ENCODE data around the gene BAZ2A. TPM values are rescaled to one million over a fixed set of nuclear protein-coding genes. Genes with fewer than 3 reads are reported as not detected.

The BAZ2A gene
- total RNA-seq, 4 donors from 2014 or later, result 32.1 to 73.2 (median 54.6) TPM

DNA sequence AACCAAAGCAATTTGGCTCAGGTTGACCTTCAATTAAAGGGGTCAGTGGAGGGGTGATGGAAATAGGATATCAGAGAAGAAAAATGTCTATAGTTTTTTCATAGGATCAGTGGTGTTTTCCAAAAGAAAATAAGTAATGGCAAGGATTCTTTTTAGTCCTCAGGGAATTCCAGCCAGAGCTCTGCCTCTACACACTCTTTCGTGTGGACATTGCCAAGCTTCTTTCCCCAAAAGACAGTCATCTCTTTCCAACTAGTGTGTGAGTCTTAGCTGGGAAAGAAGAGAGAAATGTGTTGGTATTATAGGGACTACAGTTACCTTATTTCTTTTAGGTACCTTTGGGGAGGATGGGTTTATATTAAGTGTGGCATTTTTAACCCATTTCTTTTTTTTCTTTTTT is 62.0 kb downstream of the BAZ2A start:
- Histone ChIP-seq H3K4me1 (peaks cover 0 to 68% (median 20%) of the 10 kb centered on the region in 3 donors), H3K4me3 (no peak overlapping the region), H3K27ac (peak overlapping the region in 2 of 4 donors; percentile 78 to 83), H3K36me3 (peaks cover 0 to 56% of the 10 kb centered on the region in 2 donors), H3K27me3 (no peaks in the 10 kb centered on the region), H3K9me3 (no peaks in the 10 kb centered on the region)
- ATAC-seq, result no peak
- TF ChIP-seq POLR2A (IDR thresholded peaks at IDR 0.05) (no peak), EP300 (IDR thresholded peaks at IDR 0.05) (no peak), POLR2AphosphoS5 (IDR thresholded peaks at IDR 0.05) (no peak)
- TF ChIP-seq, protein P1, sequence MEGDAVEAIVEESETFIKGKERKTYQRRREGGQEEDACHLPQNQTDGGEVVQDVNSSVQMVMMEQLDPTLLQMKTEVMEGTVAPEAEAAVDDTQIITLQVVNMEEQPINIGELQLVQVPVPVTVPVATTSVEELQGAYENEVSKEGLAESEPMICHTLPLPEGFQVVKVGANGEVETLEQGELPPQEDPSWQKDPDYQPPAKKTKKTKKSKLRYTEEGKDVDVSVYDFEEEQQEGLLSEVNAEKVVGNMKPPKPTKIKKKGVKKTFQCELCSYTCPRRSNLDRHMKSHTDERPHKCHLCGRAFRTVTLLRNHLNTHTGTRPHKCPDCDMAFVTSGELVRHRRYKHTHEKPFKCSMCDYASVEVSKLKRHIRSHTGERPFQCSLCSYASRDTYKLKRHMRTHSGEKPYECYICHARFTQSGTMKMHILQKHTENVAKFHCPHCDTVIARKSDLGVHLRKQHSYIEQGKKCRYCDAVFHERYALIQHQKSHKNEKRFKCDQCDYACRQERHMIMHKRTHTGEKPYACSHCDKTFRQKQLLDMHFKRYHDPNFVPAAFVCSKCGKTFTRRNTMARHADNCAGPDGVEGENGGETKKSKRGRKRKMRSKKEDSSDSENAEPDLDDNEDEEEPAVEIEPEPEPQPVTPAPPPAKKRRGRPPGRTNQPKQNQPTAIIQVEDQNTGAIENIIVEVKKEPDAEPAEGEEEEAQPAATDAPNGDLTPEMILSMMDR (IDR thresholded peaks at IDR 0.05), result no peak
- 69 to 71% methylated on average over 1 of the region's 1 CpG for WGBS, 2 donors (ENCODE audit: low coverage in 1 of 2)

DNA sequence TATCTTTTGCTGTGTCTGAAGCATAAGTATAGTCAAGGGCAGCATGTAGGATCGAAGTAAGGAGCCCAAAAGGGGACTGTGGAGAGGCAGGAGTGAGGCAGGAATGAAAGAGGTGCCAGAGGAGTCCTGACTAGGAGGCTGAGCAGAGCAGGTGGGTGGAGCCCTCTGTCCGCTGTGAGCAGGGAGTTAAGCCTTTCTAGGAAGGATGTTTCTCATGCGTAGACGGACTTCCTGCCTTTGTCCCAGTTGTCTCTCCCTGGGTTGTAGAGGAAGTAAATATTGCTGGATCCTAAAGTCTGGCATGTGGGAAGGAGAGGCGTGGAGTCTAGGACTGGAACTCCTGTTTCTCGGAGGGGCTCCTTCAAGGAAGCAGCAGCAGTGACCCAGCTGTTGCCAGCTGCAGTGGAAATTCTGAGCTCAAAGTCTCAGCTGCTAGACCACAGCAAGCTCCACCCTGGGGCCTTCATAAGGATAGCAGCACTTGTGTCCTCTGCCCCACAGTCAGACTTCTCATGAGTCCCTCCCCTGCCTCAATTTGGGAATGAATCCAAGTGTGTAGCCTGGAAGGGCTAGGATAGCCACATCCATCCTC is 64.5 kb downstream of the BAZ2A start:
- 0% methylated on average over 3 to 4 of the region's 6 CpGs for WGBS, 2 donors (ENCODE audit: low coverage in 1 of 2)
- peak overlapping the region in 1 of 2 donors; percentile 6 for H3K4me3 ChIP-seq

DNA sequence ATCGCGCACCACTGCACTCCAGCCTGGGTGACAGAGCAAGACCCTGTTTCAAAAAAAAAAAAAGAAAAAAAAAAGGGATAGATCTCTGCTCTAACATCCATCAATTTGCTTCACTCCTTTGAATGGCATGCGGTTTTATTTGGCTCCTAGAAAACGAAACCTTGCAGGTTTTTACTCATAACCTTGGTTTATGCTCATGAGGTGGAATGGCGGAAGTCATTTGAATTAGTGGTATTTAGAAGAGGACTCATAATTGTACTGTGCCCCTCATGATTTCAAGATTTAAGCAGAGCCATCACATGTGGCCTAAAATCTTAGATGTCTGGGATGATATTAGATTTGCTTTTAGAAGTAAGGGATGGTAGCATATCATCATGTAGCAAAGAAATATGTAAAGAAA is 79.1 kb downstream of the BAZ2A start:
- Histone ChIP-seq H3K36me3 (peaks cover 0 to 9% of the 10 kb centered on the region in 2 donors), H3K27ac (no peak overlapping the region), H3K4me1 (peaks cover 0 to 18% (median 0%) of the 10 kb centered on the region in 3 donors), H3K9me3 (no peaks in the 10 kb centered on the region), H3K4me3 (no peak overlapping the region), H3K27me3 (no peaks in the 10 kb centered on the region)
- no peak for ATAC-seq
- whole genome bisulfite sequencing, 2 donors (ENCODE audit: low coverage in 1 of 2), result 84 to 89% methylated on average over 4 to 5 of the region's 5 CpGs
- no peak for TF ChIP-seq EP300 (IDR thresholded peaks at IDR 0.05)
- TF ChIP-seq, protein P1 (IDR thresholded peaks at IDR 0.05), result no peak
- no peak for TF ChIP-seq POLR2A (IDR thresholded peaks at IDR 0.05)
- no peak for TF ChIP-seq POLR2AphosphoS5 (IDR thresholded peaks at IDR 0.05)

More for the DNA sequence above, 64.5 kb downstream of the BAZ2A start:
- H3K27ac ChIP-seq, result peak overlapping the region; percentile 2 to 83 (median 80)
- H3K36me3 ChIP-seq, result peaks cover 0 to 50% of the 10 kb centered on the region in 2 donors
- ATAC-seq, result peak; percentile 92
- H3K9me3 ChIP-seq, result no peaks in the 10 kb centered on the region
- H3K4me1 ChIP-seq, result peaks cover 0 to 54% (median 15%) of the 10 kb centered on the region in 3 donors
- TF ChIP-seq, protein P1 (IDR thresholded peaks at IDR 0.05), result peak in 1 of 4 experiments; percentile 26
- TF ChIP-seq POLR2AphosphoS5 (IDR thresholded peaks at IDR 0.05), result peak; percentile 48
- TF ChIP-seq EP300 (IDR thresholded peaks at IDR 0.05), result no peak
- TF ChIP-seq POLR2A (IDR thresholded peaks at IDR 0.05), result no peak
- no peaks in the 10 kb centered on the region for H3K27me3 ChIP-seq

DNA sequence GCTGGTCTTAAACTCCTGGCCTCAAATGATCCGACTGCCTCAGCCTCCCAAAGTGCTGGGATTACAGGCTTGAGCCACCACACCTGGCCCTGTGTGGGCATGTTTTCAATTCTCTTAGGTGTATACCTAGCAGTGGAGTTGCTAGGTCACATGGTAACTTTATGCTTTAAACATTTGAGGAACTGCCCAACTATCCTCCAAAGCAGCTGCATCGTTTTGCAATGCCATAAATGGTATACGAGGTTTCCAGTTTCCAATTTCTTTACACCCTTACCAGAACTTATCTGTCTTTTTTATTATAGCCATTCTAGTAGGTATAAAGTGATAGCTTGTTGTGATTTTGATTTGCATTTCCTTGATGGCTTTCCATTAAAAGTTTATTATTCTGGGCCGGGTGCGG is 83.4 kb downstream of the BAZ2A start:
- H3K27ac ChIP-seq, result no peak overlapping the region
- H3K27me3 ChIP-seq, result no peaks in the 10 kb centered on the region
- H3K36me3 ChIP-seq, result no peaks in the 10 kb centered on the region
- 69 to 75% methylated on average over 2 to 3 of the region's 5 CpGs for WGBS, 2 donors (ENCODE audit: low coverage in 1 of 2)
- ATAC-seq, result no peak
- peaks cover 0 to 2% (median 0%) of the 10 kb centered on the region in 3 donors for H3K4me1 ChIP-seq
- H3K4me3 ChIP-seq, result no peak overlapping the region
- TF ChIP-seq POLR2AphosphoS5 (IDR thresholded peaks at IDR 0.05), result no peak
- TF ChIP-seq, protein P1 (IDR thresholded peaks at IDR 0.05), result no peak
- no peak for TF ChIP-seq EP300 (IDR thresholded peaks at IDR 0.05)
- no peak for TF ChIP-seq POLR2A (IDR thresholded peaks at IDR 0.05)
- H3K9me3 ChIP-seq, result no peaks in the 10 kb centered on the region

Small RNA genes within 50 kb of the gene (small RNA-seq; reads per million reads assigned to genes)
- gene RN7SL809P (0 reads per million in 4 donors), gene RNU6-343P (0 reads per million in 4 donors), gene SNORD59A (66,916 to 127,145 (median 108,167) reads per million in 4 donors)

Other genes starting within 250 kb of the BAZ2A start
- gene TIMELESS, start 180.9 kb downstream of the BAZ2A start, total RNA-seq, result 1 to 10 TPM; 2.6 to 3.1 (median 3.0) TPM
- not detected for gene MIP, start 175.7 kb downstream of the BAZ2A start, total RNA-seq
- 1 to 10 TPM; 1.1 to 3.7 (median 2.3) TPM for gene SPRYD4, start 161.7 kb downstream of the BAZ2A start, total RNA-seq
- gene GLS2, start 142.2 kb downstream of the BAZ2A start, total RNA-seq, result 1 to 10 TPM; 1.1 to 4.1 (median 1.6) TPM
- gene RBMS2, start 108.5 kb downstream of the BAZ2A start, total RNA-seq, result 10 to 100 TPM; 25.4 to 50.2 (median 31.8) TPM
- 100 to 1,000 TPM; 315 to 472 (median 432) TPM for gene ATP5F1B, start 15.7 kb upstream of the BAZ2A start, total RNA-seq
- 100 to 1,000 TPM in 2 of 4 donors, 10 to 100 TPM in 2; 73.5 to 115 (median 104) TPM for gene PTGES3, start 58.0 kb upstream of the BAZ2A start, total RNA-seq
- 1,000 to 10,000 TPM; 1,080 to 1,809 (median 1,519) TPM for gene NACA, start 95.0 kb upstream of the BAZ2A start, total RNA-seq
- 10 to 100 TPM in 1 of 4 donors, 1 to 10 TPM in 3; 2.6 to 13.0 (median 5.1) TPM for gene PRIM1, start 122.0 kb upstream of the BAZ2A start, total RNA-seq
- 1 to 10 TPM in 3 of 4 donors, not detected in 1; 2.6 to 6.6 (median 5.2) TPM for gene HSD17B6, start 133.0 kb upstream of the BAZ2A start, total RNA-seq